Psoas muscle (tissue), 8 donors: ENCODE results near the gene DAB2IP. TPM values are rescaled to one million over a fixed set of nuclear protein-coding genes. Genes with fewer than 3 reads are reported as not detected.

Source experiments
- ATAC-seq, 4 donors: fragments of 200-7000 bp; cut with Tn5 transposase; one replicate each; pipeline ENCODE4 v1.9.1; 2020; ENCODE audit warnings: moderate library complexity in 3 of 4, mild to moderate bottlenecking in 2 of 4
- DNase-seq, 2 donors: peaks; one replicate each; pipeline ENCODE4 v3.0.0-alpha.2; 2020
- H3K27ac ChIP-seq: fragments of 200-600 bp; one replicate; pipeline ENCODE4 v1.8.0; 2022
- H3K27me3 ChIP-seq, 3 donors: fragments of 200-600 bp in 1 of 3; one replicate each; pipeline versions ENCODE4 v1.6.1 to v1.8.0; 2013 to 2022; ENCODE audit warnings: low read length in 2 of 3, mild to moderate bottlenecking in 2 of 3, moderate library complexity in 1 of 3; ENCODE audit not compliant: insufficient read depth in 3 of 3
- H3K36me3 ChIP-seq, 2 donors: fragments of 200-600 bp in 1 of 2; one replicate each; pipeline versions ENCODE4 v1.6.1 to v1.8.0; 2013 to 2022; ENCODE audit warnings: low read depth in 1 of 2, mild to moderate bottlenecking in 1 of 2, moderate library complexity in 1 of 2; ENCODE audit not compliant: insufficient read depth in 1 of 2
- H3K4me1 ChIP-seq: fragments of 200-600 bp; one replicate; pipeline ENCODE4 v1.8.0; 2022
- H3K4me3 ChIP-seq: fragments of 200-600 bp; one replicate; pipeline ENCODE4 v1.8.0; 2022; ENCODE audit warnings: mild to moderate bottlenecking
- H3K9me3 ChIP-seq: fragments of 200-600 bp; one replicate; pipeline ENCODE4 v1.8.0; 2022
- WGBS, 3 donors: extraction: QIAGEN DNeasy Blood & Tissue Kit; methylation state at CpG; one replicate each; pipeline versions ENCODE4 v1.1.6 to v1.1.7; 2013; 5-methylcytosine and 5-hydroxymethylcytosine counted together
- intact Hi-C, 2 donors: fragments of 100-400 bp; cut with DNase I; formaldehyde crosslinking; loops; one replicate each; pipeline versions ENCODE4 v1.11.0 to v1.14.2; 2022
- polyA plus RNA-seq, 3 donors: library from polyadenylated mRNA; stranded (reverse); fragments of 200-250 nt; gene quantifications; one replicate each; pipeline ENCODE4 v1.2.3, GENCODE V29; 2013
- total RNA-seq, 4 donors: library from RNA; stranded (reverse); fragmentation: NEBNext Ultra II Directional in 2 of 4; extraction: Animal tissue kit (Norgen Biotek cat#: 25700) in 2 of 4; gene quantifications; one replicate each; pipeline versions ENCODE4 v1.2.1 to v1.2.4, GENCODE V29; 2021 to 2023
- TF ChIP-seq, protein P1 (sequence below): fragments of 200-600 bp; IDR thresholded peaks from one replicate; pipeline ENCODE4 v1.8.0; 2022; ENCODE audit warnings: antibody characterized with exemption
- donor health status: healthy with polysubstance abuse.
- donor health status: DM: no; HTN: no; CAD: no; lungs with moderate emphysema.
- donor health status: Bipolar disorder and iron deficiency.
- donor health status: healthy.
- donor health status: DM: yes; HTN: yes; CAD: no.
- donor health status: DM: no; HTN: no; CAD: no.
- donor health status: DM: no; HTN: no; CAD: no.
- donor health status: DM: yes; HTN: yes; CAD: no.

Gene DAB2IP
- total and polyA plus RNA-seq, 7 donors, result 14.1 to 66.2 (median 33.4) TPM

DNA sequence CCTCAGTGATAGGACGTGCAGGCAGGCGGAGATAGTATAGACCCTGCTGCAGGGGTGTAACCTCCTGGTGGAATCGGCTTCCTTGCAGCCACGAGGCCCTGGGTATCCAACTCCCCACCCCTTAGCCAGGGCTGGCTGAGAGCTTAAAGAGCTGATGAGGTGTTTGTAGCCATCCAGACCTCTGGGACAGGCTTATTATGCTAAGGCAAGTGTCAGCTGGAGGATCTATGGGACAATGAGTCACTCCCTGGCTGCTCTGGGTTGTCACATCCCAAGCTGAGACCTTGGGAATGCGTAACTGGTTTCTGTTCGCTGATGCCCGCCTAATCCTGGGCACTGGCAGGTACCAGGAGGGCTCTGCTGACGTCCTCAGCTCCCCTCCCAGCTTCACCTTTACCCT lies 38.9 kb downstream of the DAB2IP start:
- Histone ChIP-seq H3K27ac (peak overlapping the region; percentile 64), H3K27me3 (no peaks in the 10 kb centered on the region), H3K9me3 (no peaks in the 10 kb centered on the region), H3K36me3 (no peaks in the 10 kb centered on the region), H3K4me3 (no peak overlapping the region), H3K4me1 (peaks cover 28% of the 10 kb centered on the region)
- DNase-seq, result peak in 1 of 2 donors; percentile 41
- TF ChIP-seq, protein P1, sequence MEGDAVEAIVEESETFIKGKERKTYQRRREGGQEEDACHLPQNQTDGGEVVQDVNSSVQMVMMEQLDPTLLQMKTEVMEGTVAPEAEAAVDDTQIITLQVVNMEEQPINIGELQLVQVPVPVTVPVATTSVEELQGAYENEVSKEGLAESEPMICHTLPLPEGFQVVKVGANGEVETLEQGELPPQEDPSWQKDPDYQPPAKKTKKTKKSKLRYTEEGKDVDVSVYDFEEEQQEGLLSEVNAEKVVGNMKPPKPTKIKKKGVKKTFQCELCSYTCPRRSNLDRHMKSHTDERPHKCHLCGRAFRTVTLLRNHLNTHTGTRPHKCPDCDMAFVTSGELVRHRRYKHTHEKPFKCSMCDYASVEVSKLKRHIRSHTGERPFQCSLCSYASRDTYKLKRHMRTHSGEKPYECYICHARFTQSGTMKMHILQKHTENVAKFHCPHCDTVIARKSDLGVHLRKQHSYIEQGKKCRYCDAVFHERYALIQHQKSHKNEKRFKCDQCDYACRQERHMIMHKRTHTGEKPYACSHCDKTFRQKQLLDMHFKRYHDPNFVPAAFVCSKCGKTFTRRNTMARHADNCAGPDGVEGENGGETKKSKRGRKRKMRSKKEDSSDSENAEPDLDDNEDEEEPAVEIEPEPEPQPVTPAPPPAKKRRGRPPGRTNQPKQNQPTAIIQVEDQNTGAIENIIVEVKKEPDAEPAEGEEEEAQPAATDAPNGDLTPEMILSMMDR, result no peak
- peak; percentile 64 to 81 (median 74) for ATAC-seq
- intact Hi-C loops, result no loop called here
- 56 to 72% (median 69%) methylated on average over 8 of the region's 8 CpGs for WGBS, 3 donors

DNA sequence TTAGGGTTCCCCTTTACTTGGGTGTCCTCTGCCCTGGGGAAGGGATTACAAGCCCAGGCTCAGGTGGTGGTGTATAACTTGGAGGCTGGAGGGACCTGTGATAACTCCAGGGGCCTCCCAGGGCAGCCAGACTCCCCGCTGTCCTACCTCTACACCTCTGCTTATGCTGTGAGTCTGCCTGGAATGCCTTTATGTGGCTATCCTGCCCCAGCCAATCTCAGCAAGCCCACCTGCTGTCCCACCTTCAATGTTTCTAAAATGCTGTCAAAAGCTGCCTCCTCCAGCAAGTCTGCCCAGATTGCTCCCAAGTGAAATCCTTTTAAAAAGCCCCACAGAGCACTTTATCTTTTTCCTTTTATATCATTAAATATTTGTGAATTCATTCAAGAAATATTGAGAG lies 39.3 kb downstream of the DAB2IP start:
- peaks cover 28% of the 10 kb centered on the region for H3K4me1 ChIP-seq
- ATAC-seq, result no peak
- no peak overlapping the region for H3K4me3 ChIP-seq
- no peaks in the 10 kb centered on the region for H3K36me3 ChIP-seq
- DNase-seq, result peak in 1 of 2 donors; percentile 18
- H3K27me3 ChIP-seq, result no peaks in the 10 kb centered on the region
- intact Hi-C loops, result no loop called here
- no peaks in the 10 kb centered on the region for H3K9me3 ChIP-seq
- WGBS, 3 donors, result 83 to 92% (median 90%) methylated on average over 1 of the region's 1 CpG
- peak overlapping the region; percentile 64 for H3K27ac ChIP-seq
- TF ChIP-seq, protein P1, result no peak

DNA sequence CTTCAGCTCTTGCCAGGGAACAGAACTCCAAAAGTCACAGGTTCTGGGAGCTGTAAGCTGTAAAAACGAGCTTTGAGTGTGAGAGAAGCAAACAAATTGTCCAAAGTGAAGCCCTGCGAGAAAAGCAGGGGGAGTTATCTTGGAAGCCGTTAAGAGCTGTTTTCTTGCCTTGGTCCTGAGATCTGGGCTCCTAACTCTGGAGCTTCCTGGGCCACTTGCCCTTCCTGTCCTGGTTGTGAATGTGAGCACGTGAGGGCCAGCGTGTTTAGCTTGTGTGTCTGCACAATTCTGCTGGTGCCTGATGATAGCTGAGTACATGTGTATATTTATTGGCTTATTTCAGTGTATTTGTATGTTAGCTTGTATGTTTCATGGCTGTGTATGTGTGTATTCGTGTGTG lies 40.5 kb downstream of the DAB2IP start:
- 61 to 70% (median 63%) methylated on average over 6 of the region's 6 CpGs for WGBS, 3 donors
- peak overlapping the region; percentile 64 for H3K27ac ChIP-seq

DNA sequence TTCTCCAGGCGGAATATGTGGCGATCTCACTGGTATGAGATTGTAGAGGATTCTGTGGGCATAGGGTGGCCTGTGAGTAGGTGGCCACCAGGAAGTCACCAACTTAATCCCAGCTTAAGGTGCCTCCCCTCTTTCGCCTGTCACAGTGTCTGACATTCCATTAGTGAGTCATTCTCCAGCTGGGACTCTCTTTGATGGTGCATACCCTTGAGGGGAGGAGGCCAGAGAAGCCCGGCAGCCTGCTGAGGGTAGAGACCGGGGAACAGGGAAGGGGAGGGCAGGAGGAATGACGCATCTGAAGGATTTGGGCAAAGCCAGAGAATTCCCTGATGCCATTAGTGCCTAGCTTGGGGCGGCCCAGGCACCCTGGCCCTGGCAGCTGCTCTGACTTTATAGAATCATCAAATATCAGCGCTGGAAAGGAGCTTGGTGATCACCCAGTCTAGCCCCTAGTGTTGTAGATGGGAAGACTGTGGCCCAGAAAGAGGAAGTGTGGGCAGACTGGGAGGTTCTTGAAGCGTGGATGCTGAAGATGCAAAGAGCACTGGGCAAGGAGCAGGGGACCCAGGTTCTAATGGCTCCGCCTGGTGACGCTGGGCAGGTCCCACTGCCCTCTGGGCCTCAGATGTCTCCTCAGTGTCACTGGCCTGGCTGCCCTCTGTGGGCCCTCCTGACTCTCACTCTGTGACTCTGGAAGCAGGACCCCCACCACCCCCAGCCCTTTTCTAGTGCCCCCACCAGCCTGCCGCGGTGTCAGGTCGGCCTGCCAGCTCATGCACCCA lies 41.4 kb downstream of the DAB2IP start:
- peak; percentile 76 to 87 (median 79) for ATAC-seq
- H3K9me3 ChIP-seq, result no peaks in the 10 kb centered on the region
- peak in 1 of 2 donors; percentile 50 for DNase-seq
- intact Hi-C loops, result loop anchor here in 1 of 2 donors (2.0 kb wide), 1 partner anchor 52 kb away; no protein-coding TSS in a partner anchor
- no peaks in the 10 kb centered on the region for H3K27me3 ChIP-seq
- H3K4me1 ChIP-seq, result peaks cover 20% of the 10 kb centered on the region
- 77 to 83% (median 79%) methylated on average over 14 of the region's 14 CpGs for WGBS, 3 donors
- peak overlapping the region; percentile 64 for H3K27ac ChIP-seq
- no peak overlapping the region for H3K4me3 ChIP-seq
- H3K36me3 ChIP-seq, result no peaks in the 10 kb centered on the region
- TF ChIP-seq, protein P1, result no peak

More for the DNA sequence above, 40.5 kb downstream of the DAB2IP start:
- Histone ChIP-seq H3K9me3 (no peaks in the 10 kb centered on the region), H3K4me3 (no peak overlapping the region), H3K27me3 (no peaks in the 10 kb centered on the region), H3K36me3 (no peaks in the 10 kb centered on the region), H3K4me1 (peaks cover 23% of the 10 kb centered on the region)
- ATAC-seq (no peak), DNase-seq (no peak)
- intact Hi-C loops, result loop anchor here in 1 of 2 donors (2.0 kb wide), 1 partner anchor 51 kb away; no protein-coding TSS in a partner anchor
- TF ChIP-seq, protein P1, result no peak
